DMS153 (cell line): ENCODE results near the gene CHST12.
A peak's percentile ranks its signal among the peaks of the same experiment; 100 is the strongest.
"Not testable (repeated sequence)": the region's sequence is repeated elsewhere in the genome, so short reads cannot be mapped to it uniquely, and the experiment has no call there.

Source experiments
- DNase-seq: peaks from one replicate; lab custom pipeline; 2025; lab: John Stamatoyannopoulos, UW

Gene CHST12

GRCh38 chr7:2378125-2378524, 25.3 kb upstream of the CHST12 start:
- not testable (repeated sequence) for DNase-seq

- no peak for DNase-seq
Measured at GRCh38 chr7:2379161-2379560, 24.2 kb upstream of the CHST12 start.

DNA sequence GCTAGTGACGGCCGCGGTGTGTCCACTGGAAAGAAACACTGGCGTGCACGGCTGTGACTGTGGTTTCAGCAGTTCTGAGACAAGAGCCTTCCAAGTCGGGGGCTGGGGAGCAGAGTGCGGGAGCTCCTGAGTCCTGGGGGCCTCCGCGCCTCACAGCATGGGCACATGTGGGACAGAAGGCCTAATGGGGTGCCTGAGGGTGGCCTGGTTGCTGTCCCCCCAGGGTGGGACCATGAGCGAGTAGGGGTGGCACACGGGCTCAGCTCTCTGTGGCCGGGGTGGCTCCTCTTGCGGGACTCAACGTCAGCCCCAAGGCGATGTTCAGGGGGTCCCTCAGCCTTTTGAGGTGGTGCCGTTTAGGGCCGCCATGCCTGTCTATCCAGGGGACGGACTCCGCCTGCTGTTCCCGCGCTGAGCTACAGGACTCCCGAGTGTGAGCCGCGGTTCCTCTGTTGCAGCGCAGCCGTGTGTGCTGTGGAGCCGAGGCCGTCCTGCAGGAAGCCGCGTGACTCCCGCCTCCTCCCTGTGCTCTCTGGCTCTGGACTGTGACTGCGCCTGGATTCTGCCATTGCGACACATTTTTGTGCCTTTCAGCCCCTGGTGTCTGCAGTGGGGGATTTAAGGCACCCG, 23.5 kb upstream of the CHST12 start:
- no peak for DNase-seq

GRCh38 chr7:2380461-2380860, 22.9 kb upstream of the CHST12 start:
- no peak for DNase-seq

- no peak for DNase-seq
Measured at GRCh38 chr7:2381227-2381626, 22.2 kb upstream of the CHST12 start.

- DNase-seq = no peak
Measured at GRCh38 chr7:2381881-2382509, 21.4 kb upstream of the CHST12 start.

- no peak for DNase-seq
Measured at GRCh38 chr7:2383543-2384274, 19.7 kb upstream of the CHST12 start.

GRCh38 chr7:2384354-2385243, 18.8 kb upstream of the CHST12 start:
- DNase-seq = no peak

DNA sequence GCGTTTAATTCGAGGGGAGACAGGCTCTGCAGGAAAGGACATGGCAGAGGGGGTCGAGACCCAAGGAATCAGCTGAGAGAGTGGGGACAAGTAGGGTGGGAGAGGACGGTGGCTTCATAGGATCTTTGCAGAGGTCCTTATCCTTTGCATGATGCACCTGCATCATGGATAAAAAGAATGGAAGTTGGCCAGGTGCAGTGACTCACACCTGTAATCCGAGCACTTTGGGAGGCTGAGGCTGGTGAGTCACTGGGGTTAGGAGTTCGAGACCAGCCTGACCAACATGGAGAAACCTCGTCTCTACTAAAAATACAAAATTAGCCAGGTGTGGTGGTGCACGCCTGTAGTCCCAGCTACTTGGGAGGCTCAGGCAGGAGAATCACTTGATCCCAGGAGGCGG, 17.3 kb upstream of the CHST12 start:
- DNase-seq = not testable (repeated sequence)

- no peak for DNase-seq
Measured at GRCh38 chr7:2386964-2387669, 16.3 kb upstream of the CHST12 start.

DNA sequence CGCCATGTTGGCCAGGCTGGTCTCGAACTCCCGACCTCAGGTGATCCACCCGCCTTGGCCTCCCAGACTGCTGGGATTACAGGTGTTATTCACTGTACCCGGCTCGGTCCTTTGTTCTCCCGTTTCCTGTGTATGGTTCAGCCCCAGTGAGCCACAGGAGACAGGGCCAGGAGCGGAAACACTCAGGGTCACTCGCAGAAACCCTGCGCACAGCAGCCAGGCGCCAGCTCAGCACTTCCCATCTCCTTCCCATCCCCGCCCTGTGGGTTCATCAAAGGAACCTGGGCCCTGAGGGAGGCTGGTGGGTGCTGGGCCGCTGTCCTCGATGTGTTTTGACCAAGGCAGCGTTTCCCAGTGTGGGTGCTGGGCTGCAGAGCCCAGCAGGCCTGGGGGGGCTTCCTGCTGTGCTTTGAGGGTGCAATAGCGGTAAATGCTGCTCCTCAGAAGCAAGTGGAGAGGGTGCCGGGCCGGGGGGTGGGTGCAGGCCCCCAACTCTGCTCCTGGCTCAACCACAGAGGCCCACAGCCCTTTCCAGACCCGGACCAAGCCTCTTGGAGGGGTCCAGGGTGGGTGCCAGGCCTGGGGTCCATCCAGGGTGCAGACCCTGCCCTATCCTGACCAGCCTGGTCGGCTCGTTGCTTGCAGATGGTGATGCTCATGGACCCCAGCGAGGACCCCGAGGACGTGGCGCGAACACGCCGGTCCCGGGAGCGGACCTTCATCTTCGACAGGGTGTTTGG, 15.3 kb upstream of the CHST12 start:
- DNase-seq = peak; percentile 86

DNA sequence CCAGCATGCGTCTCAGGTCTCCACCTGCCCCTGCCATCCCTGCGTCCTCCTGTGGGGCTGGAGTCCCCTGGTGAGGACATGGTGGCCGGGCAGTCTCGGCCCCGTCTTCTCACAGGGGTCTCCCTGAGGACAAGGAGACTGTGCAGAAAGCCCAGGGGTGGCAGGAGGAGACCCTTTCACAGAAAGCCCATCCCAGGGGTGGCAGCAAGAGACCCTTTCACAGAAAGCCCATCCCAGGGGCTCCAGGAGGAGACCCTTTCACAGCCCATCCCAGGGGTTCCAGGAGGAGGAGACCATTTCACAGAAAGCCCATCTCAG, 14.8 kb upstream of the CHST12 start:
- DNase-seq = no peak

- DNase-seq = not testable (repeated sequence)
Measured at GRCh38 chr7:2390020-2390816, 13.2 kb upstream of the CHST12 start.

GRCh38 chr7:2393706-2394105, 9.7 kb upstream of the CHST12 start:
- no peak for DNase-seq

DNA sequence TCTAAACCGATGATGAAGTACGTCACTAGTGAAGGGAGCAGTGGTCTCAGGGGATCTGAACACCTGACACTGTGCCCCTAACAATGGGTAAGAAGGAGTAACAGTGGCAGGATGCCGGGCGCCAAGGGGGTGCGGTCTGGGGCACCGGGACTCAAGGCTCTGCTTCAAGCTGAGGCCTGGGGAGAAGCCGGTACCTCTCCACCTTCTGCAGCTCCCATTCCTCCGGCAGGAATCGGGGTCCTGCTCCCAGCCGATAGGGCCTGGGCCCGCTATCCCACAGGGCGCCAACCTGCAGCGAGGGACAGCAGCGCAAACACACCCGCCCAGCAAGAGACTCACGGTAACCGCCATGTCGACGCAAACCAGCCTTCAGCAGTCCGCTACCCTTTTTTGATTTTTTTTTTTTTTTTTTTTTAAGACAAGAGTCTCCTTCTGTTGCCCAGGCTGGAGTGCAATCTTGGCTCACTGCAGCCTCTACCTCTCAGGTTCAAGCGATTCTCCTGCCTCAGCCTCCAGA, 8.8 kb upstream of the CHST12 start:
- DNase-seq = no peak

- no peak for DNase-seq
Measured at GRCh38 chr7:2398506-2398905, 4.9 kb upstream of the CHST12 start.

DNA sequence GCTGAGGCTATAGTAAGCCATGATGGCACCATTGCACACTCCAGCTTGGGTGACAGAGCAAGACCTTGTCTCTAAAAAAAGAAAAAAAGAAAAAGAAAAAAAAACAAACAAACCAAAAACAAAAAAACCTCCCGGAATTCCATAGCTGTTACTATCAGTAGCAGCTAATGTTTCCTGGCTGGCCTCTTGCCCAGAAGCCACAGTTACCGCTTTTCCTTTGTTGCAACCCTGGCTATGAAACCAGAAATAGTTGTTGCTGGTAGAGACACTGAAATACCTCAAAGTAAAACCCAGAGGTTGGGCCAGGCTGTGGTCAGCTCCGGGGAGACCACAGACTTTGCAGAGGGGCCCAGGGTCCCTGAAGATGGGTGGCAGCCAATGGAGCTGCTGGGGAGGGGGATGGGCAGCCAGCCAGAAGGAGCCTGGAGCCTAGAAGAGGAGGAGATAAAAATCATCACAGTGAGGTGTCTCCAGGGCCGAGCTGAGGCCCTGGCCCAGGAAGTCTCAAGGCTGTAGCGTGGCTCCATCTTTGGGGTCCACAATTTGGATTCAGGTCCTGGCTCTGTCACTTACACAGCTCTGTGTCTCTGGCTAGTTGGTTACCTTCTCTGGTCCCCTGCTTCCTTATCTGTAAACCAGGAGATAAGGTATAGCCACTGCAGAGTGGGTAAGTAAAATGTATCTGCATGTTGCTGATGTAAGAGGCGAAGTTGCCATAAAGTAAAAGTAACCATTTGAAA, 3.4 kb upstream of the CHST12 start:
- peak; percentile 63 for DNase-seq

GRCh38 chr7:2402687-2403013, 761 bp upstream of the CHST12 start:
- no peak for DNase-seq
